GM12878 (cell line): ENCODE data around the gene CRACDL. TPM values are rescaled to one million over a fixed set of nuclear protein-coding genes. Genes with fewer than 3 reads are reported as not detected.

Experiments used
- CBX3 ChIP-seq: fragments of 200-600 bp; sonication (generic); IDR thresholded peaks from 2 replicates; pipeline ENCODE4 v1.6.1; 2016; ENCODE audit warnings: low read depth, borderline replicate concordance
- CREB1 ChIP-seq: IDR thresholded peaks from 2 replicates; pipeline ENCODE4 v1.6.1; 2012; ENCODE audit warnings: low read depth, mild to moderate bottlenecking, inconsistent platforms
- CUX1 ChIP-seq: IDR thresholded peaks from 2 replicates; pipeline ENCODE4 v1.6.1; 2012; ENCODE audit warnings: improper control_type of control experiment, low read depth, low read length; ENCODE audit not compliant: insufficient replicate concordance
- FOS ChIP-seq: IDR thresholded peaks from 3 replicates; pipeline ENCODE4 v1.6.1; 2011; ENCODE audit warnings: borderline replicate concordance; ENCODE audit not compliant: insufficient read length; ENCODE audit errors: extremely low read depth
- NFYB ChIP-seq: IDR thresholded peaks from 2 replicates; pipeline ENCODE4 v1.6.1; 2011; ENCODE audit warnings: low read depth, mild to moderate bottlenecking, low read length, improper control_type of control experiment, moderate library complexity; ENCODE audit not compliant: insufficient read depth
- POLR2AphosphoS5 ChIP-seq: IDR thresholded peaks from 2 replicates; pipeline ENCODE4 v1.6.1; 2011; ENCODE audit warnings: mild to moderate bottlenecking, low read length, inconsistent platforms
- RB1 ChIP-seq: fragments of 450-650 bp; formaldehyde crosslinking; IDR thresholded peaks from 2 replicates; pipeline ENCODE4 v1.6.1; 2017; ENCODE audit warnings: mild to moderate bottlenecking, borderline replicate concordance
- ZNF24 ChIP-seq: fragments of 450-650 bp; IDR thresholded peaks from 2 replicates; pipeline ENCODE4 v1.6.1; 2017; ENCODE audit warnings: antibody characterized with exemption, mild to moderate bottlenecking
- ZNF274 ChIP-seq: IDR thresholded peaks from one replicate; pipeline ENCODE4 v1.8.0; 2011; ENCODE audit not compliant: insufficient read length, insufficient read depth
- polyA plus RNA-seq, 11 experiments: library from polyadenylated mRNA; depleted of rRNA in 4 of 11; unstranded in 6 of 11; stranded (reverse) in 5 of 11; fragments of >200 nt; fragmentation: Nextera tagmentation in 4 of 11; fragmentation: Illumina TruSeq in 1 of 11; extraction: Ambion mirVana in 4 of 11; extraction: Trizol in 1 of 11; gene quantifications; 1 replicate in 1 of 11; 2 replicates in 10 of 11; pipeline versions ENCODE4 v1.2.1 to v1.2.3, GENCODE V29; 2011 to 2016; ENCODE audit warnings: inconsistent platforms in 2 of 11, missing spikeins in 2 of 11, low read depth in 1 of 11
- total RNA-seq, 4 experiments: library from RNA; depleted of rRNA in 3 of 4; stranded (reverse); fragments of >200 nt in 3 of 4; fragmentation: Illumina TruSeq in 1 of 4; extraction: Trizol in 1 of 4; gene quantifications; 2 replicates each; pipeline versions ENCODE4 v1.2.1 to v1.2.3, GENCODE V29; 2013 to 2021

CRACDL gene
- total and polyA plus RNA-seq, 10 of the 15 experiments (the other 5 are each of a cell fraction or from before 2014, with no cell fraction given), result 0.03 to 0.72 (median 0.14) TPM

- TF ChIP-seq CUX1 (no peak), FOS (no peak), POLR2AphosphoS5 (no peak), NFYB (no peak), RB1 (no peak), CREB1 (no peak), ZNF274 (no peak), ZNF24 (no peak), CBX3 (no peak)
These were observed 129.8 kb downstream of the CRACDL start (continued) for GRCh38 chr2:98806236-98806697.
